ENCODE measurements around the gene ALG14.

- TF ChIP-seq POLR2AphosphoS5 (IDR thresholded peaks at IDR 0.05; ENCODE audit: low read depth, low read length) (no peak), POLR2A (IDR thresholded peaks at IDR 0.05; ENCODE audit: low read depth, low read length) (no peak), TAF1 (IDR thresholded peaks at IDR 0.05; ENCODE audit: low read depth, low read length) (no peak), POU2F2 (IDR thresholded peaks at IDR 0.05; ENCODE audit: low read depth, low read length) (no peak), PAX5 (IDR thresholded peaks at IDR 0.05; ENCODE audit: insufficient read depth, low read length, severe bottlenecking) (no peak)
Measured at GRCh38 chr1:94989911-94990473, 82.8 kb downstream of the ALG14 start.

Data from GM12891 (cell line).